Peyer's patch (tissue), 4 donors: Measurements from ENCODE around the gene PHTF1. TPM values are rescaled to one million over a fixed set of nuclear protein-coding genes. Genes with fewer than 3 reads are reported as not detected.

ENCODE experiments used
- DNase-seq, 3 donors: peaks; one replicate each; pipeline ENCODE4 v3.0.0-alpha.2; 2017 to 2019
- H3K27ac ChIP-seq, 4 donors: fragments of 200-600 bp; sonication (generic); one replicate each; pipeline ENCODE4 v1.5.1; 2016 to 2019
- H3K27me3 ChIP-seq, 2 donors: fragments of 200-600 bp; sonication (generic); one replicate each; pipeline ENCODE4 v1.5.1; 2019
- H3K36me3 ChIP-seq, 3 donors: fragments of 200-600 bp; sonication (generic); one replicate each; pipeline ENCODE4 v1.5.1; 2016 to 2019
- H3K4me1 ChIP-seq, 4 donors: fragments of 200-600 bp; sonication (generic); one replicate each; pipeline ENCODE4 v1.5.1; 2016 to 2019
- H3K4me3 ChIP-seq, 4 donors: fragments of 200-600 bp; sonication (generic); 1 replicate in 3 of 4; 2 replicates in 1 of 4; pipeline ENCODE4 v1.5.1; 2016 to 2019; ENCODE audit warnings: mild to moderate bottlenecking in 1 of 4
- H3K9me3 ChIP-seq, 4 donors: fragments of 200-600 bp; sonication (generic); one replicate each; pipeline ENCODE4 v1.5.1; 2016 to 2019; ENCODE audit warnings: mild to moderate bottlenecking in 1 of 4
- POLR2A ChIP-seq, 2 donors: fragments of 450-650 bp; IDR thresholded peaks; one replicate each; pipeline ENCODE4 v1.5.1; 2017; ENCODE audit warnings: antibody characterized with exemption in 2 of 2, mild to moderate bottlenecking in 2 of 2, moderate library complexity in 2 of 2
- total RNA-seq, 4 donors: library from RNA; depleted of rRNA; stranded (reverse); fragments of >200 nt; gene quantifications; one replicate each; pipeline ENCODE4 v1.1.0, GENCODE V29; 2016
- TF ChIP-seq, protein P1 (sequence below), 6 experiments: fragments of 450-650 bp in 4 of 6; fragments of 200-600 bp in 2 of 6; sonication (generic) in 1 of 6; IDR thresholded peaks; one replicate each; pipeline ENCODE4 v1.5.1; 2017 to 2019; ENCODE audit warnings: antibody characterized with exemption in 6 of 6, mild to moderate bottlenecking in 3 of 6, moderate library complexity in 1 of 6

Gene PHTF1
- total RNA-seq, 4 donors from 2014 or later, result 4.9 to 19.0 (median 13.7) TPM

DNA sequence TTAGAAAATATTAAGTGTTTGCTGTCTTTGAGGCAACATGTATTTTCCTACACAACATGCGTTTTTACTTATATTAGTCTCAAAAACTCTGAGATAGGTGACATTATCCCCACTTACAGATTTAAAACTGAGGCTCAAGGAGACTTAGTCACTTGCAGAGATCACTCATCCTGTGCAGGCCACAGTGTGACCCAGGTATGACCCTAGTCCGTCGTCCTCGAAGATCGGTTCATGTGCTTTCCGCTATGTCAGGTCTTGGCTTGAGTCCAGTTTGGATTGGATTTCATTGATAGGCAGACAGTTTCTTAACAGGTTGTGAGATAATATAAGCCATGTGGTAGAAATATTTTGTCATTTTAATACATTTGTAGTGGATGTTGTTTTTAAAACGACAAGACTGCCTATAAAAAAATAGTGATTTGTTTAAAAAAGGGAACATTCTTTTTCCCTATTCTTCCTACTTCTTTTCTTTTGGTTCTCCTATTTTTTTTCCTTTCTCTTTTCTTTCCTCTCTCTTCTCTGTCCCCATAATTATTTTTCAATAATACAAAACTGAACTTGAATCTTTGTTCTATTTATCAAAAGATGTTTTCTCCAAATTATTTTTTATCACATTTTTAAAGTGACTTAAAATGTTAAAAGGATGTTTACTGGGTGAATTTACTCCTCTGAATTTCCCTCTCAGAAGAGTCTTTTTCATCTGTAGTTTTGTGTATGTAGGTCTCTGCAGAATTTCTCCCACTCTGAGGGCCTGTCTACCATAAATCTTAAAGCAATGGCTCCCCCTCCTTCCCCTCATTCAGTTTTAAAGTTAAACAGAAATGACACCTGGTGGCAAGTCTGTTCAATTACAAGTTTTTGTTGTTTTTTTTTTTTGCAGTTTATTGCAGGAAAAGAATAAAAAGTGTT lies 81.8 kb downstream of the PHTF1 start:
- Histone ChIP-seq H3K36me3 (peaks cover 0 to 20% (median 0%) of the 10 kb centered on the region in 3 donors), H3K27ac (no peak overlapping the region), H3K4me3 (no peak overlapping the region), H3K4me1 (no peaks in the 10 kb centered on the region), H3K9me3 (no peaks in the 10 kb centered on the region), H3K27me3 (no peaks in the 10 kb centered on the region)
- no peak for TF ChIP-seq POLR2A (IDR thresholded peaks at IDR 0.05)
- TF ChIP-seq, protein P1, sequence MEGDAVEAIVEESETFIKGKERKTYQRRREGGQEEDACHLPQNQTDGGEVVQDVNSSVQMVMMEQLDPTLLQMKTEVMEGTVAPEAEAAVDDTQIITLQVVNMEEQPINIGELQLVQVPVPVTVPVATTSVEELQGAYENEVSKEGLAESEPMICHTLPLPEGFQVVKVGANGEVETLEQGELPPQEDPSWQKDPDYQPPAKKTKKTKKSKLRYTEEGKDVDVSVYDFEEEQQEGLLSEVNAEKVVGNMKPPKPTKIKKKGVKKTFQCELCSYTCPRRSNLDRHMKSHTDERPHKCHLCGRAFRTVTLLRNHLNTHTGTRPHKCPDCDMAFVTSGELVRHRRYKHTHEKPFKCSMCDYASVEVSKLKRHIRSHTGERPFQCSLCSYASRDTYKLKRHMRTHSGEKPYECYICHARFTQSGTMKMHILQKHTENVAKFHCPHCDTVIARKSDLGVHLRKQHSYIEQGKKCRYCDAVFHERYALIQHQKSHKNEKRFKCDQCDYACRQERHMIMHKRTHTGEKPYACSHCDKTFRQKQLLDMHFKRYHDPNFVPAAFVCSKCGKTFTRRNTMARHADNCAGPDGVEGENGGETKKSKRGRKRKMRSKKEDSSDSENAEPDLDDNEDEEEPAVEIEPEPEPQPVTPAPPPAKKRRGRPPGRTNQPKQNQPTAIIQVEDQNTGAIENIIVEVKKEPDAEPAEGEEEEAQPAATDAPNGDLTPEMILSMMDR (IDR thresholded peaks at IDR 0.05), result peak; percentile 8 to 61 (median 52)
- peak in 1 of 3 donors; percentile 62 for DNase-seq

DNA sequence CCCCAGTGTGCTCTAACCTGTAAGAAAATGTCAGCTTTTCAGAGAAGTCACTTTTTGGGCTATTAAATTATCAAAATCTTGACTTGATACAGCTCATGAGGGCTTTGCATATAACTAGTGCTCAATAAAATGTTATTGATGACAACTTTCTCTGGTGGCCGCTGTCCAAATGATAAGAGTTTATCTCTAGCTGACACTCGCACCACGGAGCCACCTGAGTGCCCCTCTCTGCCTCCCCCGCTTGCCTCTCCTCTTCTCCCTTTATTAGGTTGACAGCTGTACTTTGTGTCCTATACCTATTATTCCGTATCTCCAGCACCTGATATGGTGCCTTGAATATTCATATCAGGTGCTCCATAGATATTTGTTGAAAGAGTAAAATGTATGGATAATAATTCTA lies 82.8 kb downstream of the PHTF1 start:
- no peaks in the 10 kb centered on the region for H3K4me1 ChIP-seq
- no peak overlapping the region for H3K27ac ChIP-seq
- no peaks in the 10 kb centered on the region for H3K27me3 ChIP-seq
- H3K36me3 ChIP-seq, result peaks cover 0 to 27% (median 0%) of the 10 kb centered on the region in 3 donors
- no peak for DNase-seq
- no peak overlapping the region for H3K4me3 ChIP-seq
- no peaks in the 10 kb centered on the region for H3K9me3 ChIP-seq
- no peak for TF ChIP-seq POLR2A (IDR thresholded peaks at IDR 0.05)
- TF ChIP-seq, protein P1 (IDR thresholded peaks at IDR 0.05), result no peak

DNA sequence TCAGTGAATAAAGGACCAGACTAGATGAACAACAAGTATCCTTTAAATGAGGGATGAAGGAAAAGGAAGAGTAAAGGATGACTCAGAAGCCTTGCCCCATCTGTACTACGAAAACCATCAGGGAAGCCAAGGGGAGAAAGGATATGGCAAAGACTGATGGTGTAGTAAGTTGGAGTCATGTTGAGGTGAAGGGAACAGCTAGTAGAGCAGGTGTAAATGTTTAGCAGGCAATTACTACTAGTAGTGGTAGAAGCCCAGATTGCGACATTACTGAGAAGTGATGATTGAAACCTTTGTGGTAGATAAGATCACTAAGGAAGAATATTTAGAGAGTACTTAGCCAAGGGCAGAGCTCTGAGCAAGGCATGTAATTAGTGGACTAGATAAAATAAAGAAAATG lies 84.0 kb downstream of the PHTF1 start:
- Histone ChIP-seq H3K4me1 (no peaks in the 10 kb centered on the region), H3K36me3 (peaks cover 0 to 22% (median 0%) of the 10 kb centered on the region in 3 donors), H3K9me3 (no peaks in the 10 kb centered on the region), H3K27ac (no peak overlapping the region), H3K27me3 (no peaks in the 10 kb centered on the region), H3K4me3 (no peak overlapping the region)
- no peak for TF ChIP-seq POLR2A (IDR thresholded peaks at IDR 0.05)
- no peak for DNase-seq

DNA sequence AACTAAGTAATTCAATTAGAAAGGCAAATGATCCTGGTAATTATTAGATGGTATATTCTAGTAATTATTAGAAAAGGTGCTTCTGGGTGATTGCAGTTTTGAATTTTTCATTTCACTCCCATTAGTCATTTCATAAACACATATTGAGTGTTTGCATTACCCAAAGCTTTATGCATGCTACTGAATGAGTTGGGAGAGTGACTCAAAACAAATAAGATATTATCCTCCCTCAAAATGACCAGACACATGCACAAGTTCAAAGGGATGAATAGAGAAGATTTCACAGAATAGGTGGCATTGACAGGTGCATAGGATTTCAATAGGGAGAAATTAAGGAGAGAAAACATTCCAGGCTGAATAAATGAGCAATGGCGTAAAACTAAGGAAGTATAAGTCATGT lies 84.7 kb downstream of the PHTF1 start:
- TF ChIP-seq, protein P1 (IDR thresholded peaks at IDR 0.05), result no peak
- TF ChIP-seq POLR2A (IDR thresholded peaks at IDR 0.05), result no peak
- Histone ChIP-seq H3K4me3 (no peak overlapping the region), H3K27me3 (no peaks in the 10 kb centered on the region), H3K36me3 (peaks cover 0 to 22% (median 0%) of the 10 kb centered on the region in 3 donors), H3K4me1 (no peaks in the 10 kb centered on the region), H3K9me3 (no peaks in the 10 kb centered on the region), H3K27ac (no peak overlapping the region)
- DNase-seq, result no peak

DNA sequence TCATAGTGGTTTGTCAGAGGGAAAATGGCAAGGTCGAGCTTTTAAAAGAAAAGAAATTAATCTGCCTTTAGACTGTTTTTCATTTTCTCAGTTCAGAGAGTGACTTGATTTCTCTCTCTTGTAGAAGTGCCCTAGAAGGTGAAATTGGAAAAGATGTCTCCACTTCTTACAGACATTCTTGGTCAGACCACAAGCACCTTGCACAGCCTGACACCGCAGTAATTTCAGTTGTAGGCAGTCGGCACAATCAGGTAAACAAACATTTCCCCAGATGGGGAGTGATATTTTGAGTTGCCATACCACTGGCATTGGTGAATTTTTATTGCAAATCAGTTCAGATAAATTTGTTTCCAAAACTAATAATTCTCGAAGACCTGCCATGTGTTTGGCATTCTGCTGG lies 86.8 kb downstream of the PHTF1 start:
- Histone ChIP-seq H3K4me1 (no peaks in the 10 kb centered on the region), H3K9me3 (no peaks in the 10 kb centered on the region), H3K27me3 (no peaks in the 10 kb centered on the region), H3K36me3 (peaks cover 0 to 22% (median 0%) of the 10 kb centered on the region in 3 donors), H3K4me3 (no peak overlapping the region), H3K27ac (no peak overlapping the region)
- TF ChIP-seq, protein P1 (IDR thresholded peaks at IDR 0.05), result no peak
- no peak for TF ChIP-seq POLR2A (IDR thresholded peaks at IDR 0.05)
- DNase-seq, result no peak

DNA sequence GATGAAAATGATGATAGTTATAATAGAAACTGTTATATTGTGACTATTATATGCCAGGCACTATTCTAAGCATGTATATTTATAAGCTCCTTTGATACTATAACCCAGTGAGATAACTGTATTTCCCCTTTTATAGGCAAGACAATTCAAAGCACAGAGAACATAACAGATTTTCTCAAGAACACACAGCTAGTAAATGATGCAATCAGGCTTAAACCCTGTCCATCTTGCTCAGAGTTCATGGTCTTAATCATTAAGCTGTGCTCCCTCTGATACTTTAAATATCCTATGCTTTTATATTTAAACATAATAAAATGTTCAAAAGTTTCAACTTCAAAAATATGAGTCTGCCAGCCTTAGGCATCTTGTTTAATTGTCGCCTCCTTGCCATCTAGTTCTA lies 88.6 kb downstream of the PHTF1 start:
- Histone ChIP-seq H3K4me1 (no peaks in the 10 kb centered on the region), H3K36me3 (peaks cover 0 to 22% (median 0%) of the 10 kb centered on the region in 3 donors)
- TF ChIP-seq, protein P1 (IDR thresholded peaks at IDR 0.05), result no peak

More for the DNA sequence above, 88.6 kb downstream of the PHTF1 start:
- no peaks in the 10 kb centered on the region for H3K27me3 ChIP-seq
- no peaks in the 10 kb centered on the region for H3K9me3 ChIP-seq
- H3K27ac ChIP-seq, result no peak overlapping the region
- DNase-seq, result no peak
- H3K4me3 ChIP-seq, result no peak overlapping the region
